Caco-2 (cell line): ENCODE results near the gene TMEM198. TPM values are rescaled to one million over a fixed set of nuclear protein-coding genes. Genes with fewer than 3 reads are reported as not detected.

Experiments used
- BruUV-seq: library from RNA; stranded (reverse); fragments of 400-500 nt; replicated peaks from 2 replicates; lab custom pipeline; 2021; lab: Mats Ljungman, UMichigan
- CTCF ChIA-PET: fragments of 300-600 bp; sonication (Branson Sonifier 250); formaldehyde crosslinking; loops from one replicate; lab custom pipeline; 2022; ENCODE audit warnings: antibody characterized with exemption; lab: Charles Lee
- POLR2A ChIA-PET: fragments of 300-600 bp; sonication (Branson Sonifier 250); formaldehyde crosslinking; loops from one replicate; lab custom pipeline; 2022; ENCODE audit warnings: antibody characterized with exemption; lab: Charles Lee
- DNase-seq, 2 experiments: peaks; one replicate each; pipeline versions ENCODE4 v3.0.0 to v3.0.0-alpha.2; 2020 to 2022
- H3K27me3 ChIP-seq: replicated peaks from 2 replicates; pipeline ENCODE4 v1.6.0; 2011; ENCODE audit warnings: low read length; ENCODE audit not compliant: control insufficient read depth, insufficient read depth
- H3K36me3 ChIP-seq: 2 replicates; pipeline ENCODE4 v1.5.1; 2011; ENCODE audit warnings: low read length; ENCODE audit not compliant: control insufficient read depth, insufficient read depth
- H3K4me1 ChIP-seq: fragments of 250-450 bp; sonication (Bioruptor Pico); 2 replicates; pipeline ENCODE4 v1.5.1; 2020; ENCODE audit warnings: mild to moderate bottlenecking
- H3K4me3 ChIP-seq: 2 replicates; pipeline ENCODE4 v1.5.1; 2011; ENCODE audit warnings: low read depth, mild to moderate bottlenecking, control low read depth, low read length
- H3K9me3 ChIP-seq: fragments of 250-450 bp; sonication (Bioruptor Pico); 2 replicates; pipeline ENCODE4 v1.5.1; 2020; ENCODE audit warnings: mild to moderate bottlenecking, moderate library complexity
- H3K27ac Mint-ChIP-seq: one replicate; pipeline ENCODE4 v1.8.0; 2022; ENCODE audit warnings: mixed read lengths; ENCODE audit not compliant: unreplicated experiment
- H3K27me3 Mint-ChIP-seq: one replicate; pipeline ENCODE4 v1.8.0; 2022; ENCODE audit warnings: mixed read lengths; ENCODE audit not compliant: insufficient read depth, unreplicated experiment
- H3K36me3 Mint-ChIP-seq: one replicate; pipeline ENCODE4 v1.8.0; 2022; ENCODE audit warnings: mild to moderate bottlenecking, mixed read lengths; ENCODE audit not compliant: insufficient read depth, unreplicated experiment
- H3K4me1 Mint-ChIP-seq: one replicate; pipeline ENCODE4 v1.8.0; 2022; ENCODE audit warnings: low read depth, mixed read lengths; ENCODE audit not compliant: unreplicated experiment
- H3K4me3 Mint-ChIP-seq: one replicate; pipeline ENCODE4 v1.8.0; 2022; ENCODE audit warnings: mild to moderate bottlenecking, moderate library complexity, mixed read lengths; ENCODE audit not compliant: unreplicated experiment
- H3K9me3 Mint-ChIP-seq: one replicate; pipeline ENCODE4 v1.8.0; 2022; ENCODE audit warnings: mixed read lengths; ENCODE audit not compliant: unreplicated experiment
- CTCF ChIP-seq, 2 experiments: fragments of 200-600 bp in 1 of 2; IDR thresholded peaks; 1 replicate in 1 of 2; 2 replicates in 1 of 2; pipeline versions ENCODE4 v1.5.1 to v1.8.0; 2011 to 2022; ENCODE audit warnings: antibody characterized with exemption in 1 of 2, control low read depth in 1 of 2, inconsistent platforms in 1 of 2, low read depth in 1 of 2, low read length in 1 of 2, mild to moderate bottlenecking in 1 of 2, moderate library complexity in 1 of 2; ENCODE audit not compliant: insufficient read depth in 1 of 2, severe bottlenecking in 1 of 2, unreplicated experiment in 1 of 2
- intact Hi-C: fragments of 100-400 bp; cut with micrococcal nuclease; formaldehyde crosslinking; loops from one replicate; pipeline ENCODE4 v1.10.0; 2022; ENCODE audit not compliant: unreplicated experiment
- total RNA-seq: library from RNA; stranded (reverse); gene quantifications from 2 replicates; pipeline ENCODE4 v1.2.3, GENCODE V29; 2022

TMEM198 gene
- total RNA-seq, 1 experiment from 2014 or later = 8.5 TPM

GRCh38 chr2:219507581-219508443, 36.0 kb upstream of the TMEM198 start:
- ChIA-PET POLR2A (interaction anchor here (1.0 kb wide), 1 partner anchor 9 kb away, joined by 6 read pairs; the partner anchor contains the start of gene GMPPA), CTCF (interaction anchor here (1.6 to 3.4 kb wide), 3 partner anchors 8 to 22 kb away, joined by 10 to 126 read pairs (median 14); partner anchors contain the start of gene GMPPA)
- DNase-seq = no peak
- BruUV-seq = no TSS peak
- no peak overlapping the region for H3K4me3 ChIP-seq
- H3K9me3 ChIP-seq = no peaks in the 10 kb centered on the region
- Mint-ChIP-seq H3K4me1 (peaks cover 7% of the 10 kb centered on the region), H3K27ac (no peak overlapping the region), H3K4me3 (no peak overlapping the region), H3K9me3 (no peaks in the 10 kb centered on the region), H3K27me3 (peaks cover 7% of the 10 kb centered on the region), H3K36me3 (no peaks in the 10 kb centered on the region)
- TF ChIP-seq CTCF (IDR thresholded peaks at IDR 0.05; ENCODE audit: insufficient read depth in 1 of 2, low read depth in 1 of 2, low read length in 1 of 2, severe bottlenecking in 1 of 2, unreplicated experiment in 1 of 2) = no peak
- intact Hi-C loops = no loop called here
- peaks cover 4% of the 10 kb centered on the region for H3K4me1 ChIP-seq
- peaks cover 5% of the 10 kb centered on the region; the same call in 1 of the 2 replicates for H3K27me3 ChIP-seq
- H3K36me3 ChIP-seq = no peaks in the 10 kb centered on the region; the same call in 1 of the 2 replicates

GRCh38 chr2:219508444-219508734, 35.4 kb upstream of the TMEM198 start:
- Mint-ChIP-seq H3K27me3 (peaks cover 12% of the 10 kb centered on the region), H3K4me1 (peaks cover 9% of the 10 kb centered on the region), H3K4me3 (no peak overlapping the region), H3K36me3 (no peaks in the 10 kb centered on the region), H3K27ac (no peak overlapping the region), H3K9me3 (no peaks in the 10 kb centered on the region)
- Histone ChIP-seq H3K36me3 (no peaks in the 10 kb centered on the region; the same call in 1 of the 2 replicates), H3K4me1 (peaks cover 4% of the 10 kb centered on the region), H3K9me3 (no peaks in the 10 kb centered on the region), H3K27me3 (peaks cover 5% of the 10 kb centered on the region; the same call in 1 of the 2 replicates), H3K4me3 (no peak overlapping the region)
- BruUV-seq = no TSS peak
- intact Hi-C loops = no loop called here
- no peak for TF ChIP-seq CTCF (IDR thresholded peaks at IDR 0.05; ENCODE audit: insufficient read depth in 1 of 2, low read depth in 1 of 2, low read length in 1 of 2, severe bottlenecking in 1 of 2, unreplicated experiment in 1 of 2)
- CTCF ChIA-PET = interaction anchor here (1.6 to 3.4 kb wide), 3 partner anchors 9 to 22 kb away, joined by 10 to 126 read pairs (median 14); partner anchors contain the start of gene GMPPA
- POLR2A ChIA-PET = no interaction called here
- no peak for DNase-seq

GRCh38 chr2:219508971-219509779, 34.7 kb upstream of the TMEM198 start:
- H3K4me1 Mint-ChIP-seq = peaks cover 16% of the 10 kb centered on the region
- CTCF ChIA-PET = interaction anchor here (0.7 to 4.7 kb wide), 24 partner anchors 9 to 214 kb away, joined by 3 to 126 read pairs (median 6); partner anchors contain the start of genes CHPF, DNPEP, GMPPA and SPEG
- POLR2A ChIA-PET = interaction anchor here (0.6 to 1.3 kb wide), 2 partner anchors 11 to 33 kb away, joined by 3 to 10 read pairs; partner anchors contain the start of gene GMPPA

More at GRCh38 chr2:219508971-219509779, 34.7 kb upstream of the TMEM198 start:
- Histone ChIP-seq H3K4me1 (peaks cover 9% of the 10 kb centered on the region), H3K27me3 (peaks cover 5% of the 10 kb centered on the region; the same call in 1 of the 2 replicates), H3K36me3 (no peaks in the 10 kb centered on the region), H3K9me3 (no peaks in the 10 kb centered on the region), H3K4me3 (peak overlapping the region; percentile 64)
- no peak overlapping the region for H3K27ac Mint-ChIP-seq
- intact Hi-C loops = no loop called here
- peaks cover 18% of the 10 kb centered on the region for H3K27me3 Mint-ChIP-seq
- no peak for DNase-seq
- no peak for TF ChIP-seq CTCF (IDR thresholded peaks at IDR 0.05; ENCODE audit: insufficient read depth in 1 of 2, low read depth in 1 of 2, low read length in 1 of 2, severe bottlenecking in 1 of 2, unreplicated experiment in 1 of 2)
- H3K9me3 Mint-ChIP-seq = no peaks in the 10 kb centered on the region
- BruUV-seq = no TSS peak
- H3K36me3 Mint-ChIP-seq = no peaks in the 10 kb centered on the region
- H3K4me3 Mint-ChIP-seq = peak overlapping the region; percentile 80
